Measurements from ENCODE around the gene IL1RL1. TPM values are rescaled to one million over a fixed set of nuclear protein-coding genes. Genes with fewer than 3 reads are reported as not detected.

Gene IL1RL1
- polyA plus RNA-seq, 2 of the 4 experiments (the other 2 are of a cell fraction): 0.04 to 0.84 TPM

DNA sequence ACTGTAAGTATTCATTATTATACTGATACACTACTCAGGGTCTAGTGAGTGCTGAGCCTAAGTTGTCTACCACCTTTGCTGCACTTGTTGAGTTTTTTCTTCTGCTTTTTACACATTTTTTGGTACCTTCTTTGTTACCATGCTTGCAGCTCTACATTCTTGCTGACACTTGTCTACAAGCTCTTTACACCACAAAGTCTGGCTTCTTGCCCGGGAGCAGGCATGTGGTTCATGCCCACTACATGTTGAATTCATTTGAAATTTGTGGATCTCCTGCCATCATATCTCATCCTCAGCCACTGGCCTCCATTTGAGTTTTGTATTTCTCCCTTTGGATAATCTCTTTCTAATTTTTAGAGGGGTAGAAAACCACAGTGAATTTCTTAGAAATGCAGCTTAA lies 74.2 kb downstream of the IL1RL1 start:
- DNase-seq (ENCODE audit: low read depth in 1 of 2, low spot score in 1 of 2) (no peak), ATAC-seq (no peak), FAIRE-seq (no peak)
- Histone ChIP-seq H3K9me3 (peaks cover 10% of the 10 kb centered on the region; the same call in 2 of the 3 replicates), H3K4me2 (no peak overlapping the region), H3K4me3 (no peak overlapping the region), H3K27ac (no peak overlapping the region), H3K4me1 (no peaks in the 10 kb centered on the region)
- TF ChIP-seq ZFP36 (IDR thresholded peaks at IDR 0.05; ENCODE audit: borderline replicate concordance, partially characterized antibody) (no peak), RNF2 (IDR thresholded peaks at IDR 0.05; ENCODE audit: borderline replicate concordance, low read depth) (no peak), ZNF302 (CRISPR knock-in tag; IDR thresholded peaks at IDR 0.05) (no peak), HEYL (CRISPR knock-in tag; IDR thresholded peaks at IDR 0.05) (no peak), RARB (CRISPR knock-in tag; IDR thresholded peaks at IDR 0.05) (no peak), RCOR1 (IDR thresholded peaks at IDR 0.05; ENCODE audit: low read depth, low read length) (no peak), NR3C1 (IDR thresholded peaks at IDR 0.05) (no peak), FOXS1 (CRISPR knock-in tag; IDR thresholded peaks at IDR 0.05) (no peak), ZC3H11A (IDR thresholded peaks at IDR 0.05) (no peak), HOXB5 (CRISPR knock-in tag; IDR thresholded peaks at IDR 0.05) (no peak), SREBF2 (IDR thresholded peaks at IDR 0.05) (no peak), POLR2AphosphoS2 (conservative IDR thresholded peaks at IDR 0.05; ENCODE audit: low read length) (no peak), HOXA7 (CRISPR knock-in tag; IDR thresholded peaks at IDR 0.05) (no peak), GATA3 (IDR thresholded peaks at IDR 0.05; ENCODE audit: borderline replicate concordance) (no peak)
- TF ChIP-seq, protein P1, sequence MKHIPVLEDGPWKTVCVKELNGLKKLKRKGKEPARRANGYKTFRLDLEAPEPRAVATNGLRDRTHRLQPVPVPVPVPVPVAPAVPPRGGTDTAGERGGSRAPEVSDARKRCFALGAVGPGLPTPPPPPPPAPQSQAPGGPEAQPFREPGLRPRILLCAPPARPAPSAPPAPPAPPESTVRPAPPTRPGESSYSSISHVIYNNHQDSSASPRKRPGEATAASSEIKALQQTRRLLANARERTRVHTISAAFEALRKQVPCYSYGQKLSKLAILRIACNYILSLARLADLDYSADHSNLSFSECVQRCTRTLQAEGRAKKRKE (CRISPR knock-in tag; IDR thresholded peaks at IDR 0.05; ENCODE audit: low read depth): no peak
- TF ChIP-seq, protein P2, sequence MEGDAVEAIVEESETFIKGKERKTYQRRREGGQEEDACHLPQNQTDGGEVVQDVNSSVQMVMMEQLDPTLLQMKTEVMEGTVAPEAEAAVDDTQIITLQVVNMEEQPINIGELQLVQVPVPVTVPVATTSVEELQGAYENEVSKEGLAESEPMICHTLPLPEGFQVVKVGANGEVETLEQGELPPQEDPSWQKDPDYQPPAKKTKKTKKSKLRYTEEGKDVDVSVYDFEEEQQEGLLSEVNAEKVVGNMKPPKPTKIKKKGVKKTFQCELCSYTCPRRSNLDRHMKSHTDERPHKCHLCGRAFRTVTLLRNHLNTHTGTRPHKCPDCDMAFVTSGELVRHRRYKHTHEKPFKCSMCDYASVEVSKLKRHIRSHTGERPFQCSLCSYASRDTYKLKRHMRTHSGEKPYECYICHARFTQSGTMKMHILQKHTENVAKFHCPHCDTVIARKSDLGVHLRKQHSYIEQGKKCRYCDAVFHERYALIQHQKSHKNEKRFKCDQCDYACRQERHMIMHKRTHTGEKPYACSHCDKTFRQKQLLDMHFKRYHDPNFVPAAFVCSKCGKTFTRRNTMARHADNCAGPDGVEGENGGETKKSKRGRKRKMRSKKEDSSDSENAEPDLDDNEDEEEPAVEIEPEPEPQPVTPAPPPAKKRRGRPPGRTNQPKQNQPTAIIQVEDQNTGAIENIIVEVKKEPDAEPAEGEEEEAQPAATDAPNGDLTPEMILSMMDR (IDR thresholded peaks at IDR 0.05): no peak
- TF ChIP-seq, protein P3, sequence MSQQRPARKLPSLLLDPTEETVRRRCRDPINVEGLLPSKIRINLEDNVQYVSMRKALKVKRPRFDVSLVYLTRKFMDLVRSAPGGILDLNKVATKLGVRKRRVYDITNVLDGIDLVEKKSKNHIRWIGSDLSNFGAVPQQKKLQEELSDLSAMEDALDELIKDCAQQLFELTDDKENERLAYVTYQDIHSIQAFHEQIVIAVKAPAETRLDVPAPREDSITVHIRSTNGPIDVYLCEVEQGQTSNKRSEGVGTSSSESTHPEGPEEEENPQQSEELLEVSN (IDR thresholded peaks at IDR 0.05; ENCODE audit: borderline replicate concordance, low read depth): no peak
- 19% methylated on average over 1 of the region's 1 CpG for WGBS (ENCODE audit: missing lambda C conversion rate)
- ChIA-PET CTCF (interaction anchor here (1.2 kb wide), 1 partner anchor 29 kb away, joined by 6 read pairs; no protein-coding TSS in a partner anchor), POLR2A (no interaction called here)

DNA sequence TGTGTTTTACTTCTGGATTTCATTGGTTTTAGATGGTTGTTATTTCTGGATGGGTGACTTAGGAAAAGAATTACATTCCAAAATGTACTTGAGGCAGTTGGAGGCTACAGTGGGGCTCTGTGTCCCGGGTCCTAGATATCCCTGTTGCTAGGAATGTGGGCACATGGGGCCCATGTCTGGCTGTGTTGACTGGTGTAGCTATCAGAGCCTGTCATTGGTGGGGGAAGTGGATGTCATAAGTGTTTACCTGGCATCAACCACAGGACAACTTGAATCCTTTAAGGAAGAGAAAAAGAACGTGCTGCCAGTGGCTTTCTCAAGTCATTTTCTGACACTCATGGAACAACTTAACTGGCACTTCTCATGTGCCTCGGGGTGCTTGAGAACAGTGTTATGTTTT lies 74.6 kb downstream of the IL1RL1 start:
- no peak overlapping the region for H3K4me2 ChIP-seq
- no peak for ATAC-seq
- no peak overlapping the region for H3K27ac ChIP-seq
- no peak for FAIRE-seq
- H3K9me3 ChIP-seq: peaks cover 10% of the 10 kb centered on the region; the same call in 2 of the 3 replicates
- no peaks in the 10 kb centered on the region for H3K4me1 ChIP-seq
- no peak overlapping the region for H3K4me3 ChIP-seq
- no peak for DNase-seq (ENCODE audit: low read depth in 1 of 2, low spot score in 1 of 2)
- POLR2A ChIA-PET: no interaction called here
- CTCF ChIA-PET: interaction anchor here (1.2 kb wide), 1 partner anchor 30 kb away, joined by 6 read pairs; no protein-coding TSS in a partner anchor
- TF ChIP-seq ZC3H11A (IDR thresholded peaks at IDR 0.05) (no peak), POLR2A (IDR thresholded peaks at IDR 0.05; ENCODE audit: low read length) (no peak), HOXB5 (CRISPR knock-in tag; IDR thresholded peaks at IDR 0.05) (no peak), CHD2 (IDR thresholded peaks at IDR 0.05; ENCODE audit: low read length, partially characterized antibody) (no peak), KDM1A (IDR thresholded peaks at IDR 0.05; ENCODE audit: low read depth) (no peak), NR3C1 (IDR thresholded peaks at IDR 0.05) (no peak), SREBF2 (IDR thresholded peaks at IDR 0.05) (no peak)
- TF ChIP-seq, protein P4, sequence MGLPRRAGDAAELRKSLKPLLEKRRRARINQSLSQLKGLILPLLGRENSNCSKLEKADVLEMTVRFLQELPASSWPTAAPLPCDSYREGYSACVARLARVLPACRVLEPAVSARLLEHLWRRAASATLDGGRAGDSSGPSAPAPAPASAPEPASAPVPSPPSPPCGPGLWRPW (IDR thresholded peaks at IDR 0.05): no peak
- TF ChIP-seq, protein P2 (IDR thresholded peaks at IDR 0.05): no peak
- TF ChIP-seq, protein P5, sequence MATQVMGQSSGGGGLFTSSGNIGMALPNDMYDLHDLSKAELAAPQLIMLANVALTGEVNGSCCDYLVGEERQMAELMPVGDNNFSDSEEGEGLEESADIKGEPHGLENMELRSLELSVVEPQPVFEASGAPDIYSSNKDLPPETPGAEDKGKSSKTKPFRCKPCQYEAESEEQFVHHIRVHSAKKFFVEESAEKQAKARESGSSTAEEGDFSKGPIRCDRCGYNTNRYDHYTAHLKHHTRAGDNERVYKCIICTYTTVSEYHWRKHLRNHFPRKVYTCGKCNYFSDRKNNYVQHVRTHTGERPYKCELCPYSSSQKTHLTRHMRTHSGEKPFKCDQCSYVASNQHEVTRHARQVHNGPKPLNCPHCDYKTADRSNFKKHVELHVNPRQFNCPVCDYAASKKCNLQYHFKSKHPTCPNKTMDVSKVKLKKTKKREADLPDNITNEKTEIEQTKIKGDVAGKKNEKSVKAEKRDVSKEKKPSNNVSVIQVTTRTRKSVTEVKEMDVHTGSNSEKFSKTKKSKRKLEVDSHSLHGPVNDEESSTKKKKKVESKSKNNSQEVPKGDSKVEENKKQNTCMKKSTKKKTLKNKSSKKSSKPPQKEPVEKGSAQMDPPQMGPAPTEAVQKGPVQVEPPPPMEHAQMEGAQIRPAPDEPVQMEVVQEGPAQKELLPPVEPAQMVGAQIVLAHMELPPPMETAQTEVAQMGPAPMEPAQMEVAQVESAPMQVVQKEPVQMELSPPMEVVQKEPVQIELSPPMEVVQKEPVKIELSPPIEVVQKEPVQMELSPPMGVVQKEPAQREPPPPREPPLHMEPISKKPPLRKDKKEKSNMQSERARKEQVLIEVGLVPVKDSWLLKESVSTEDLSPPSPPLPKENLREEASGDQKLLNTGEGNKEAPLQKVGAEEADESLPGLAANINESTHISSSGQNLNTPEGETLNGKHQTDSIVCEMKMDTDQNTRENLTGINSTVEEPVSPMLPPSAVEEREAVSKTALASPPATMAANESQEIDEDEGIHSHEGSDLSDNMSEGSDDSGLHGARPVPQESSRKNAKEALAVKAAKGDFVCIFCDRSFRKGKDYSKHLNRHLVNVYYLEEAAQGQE (IDR thresholded peaks at IDR 0.05): no peak
- TF ChIP-seq, protein P6, sequence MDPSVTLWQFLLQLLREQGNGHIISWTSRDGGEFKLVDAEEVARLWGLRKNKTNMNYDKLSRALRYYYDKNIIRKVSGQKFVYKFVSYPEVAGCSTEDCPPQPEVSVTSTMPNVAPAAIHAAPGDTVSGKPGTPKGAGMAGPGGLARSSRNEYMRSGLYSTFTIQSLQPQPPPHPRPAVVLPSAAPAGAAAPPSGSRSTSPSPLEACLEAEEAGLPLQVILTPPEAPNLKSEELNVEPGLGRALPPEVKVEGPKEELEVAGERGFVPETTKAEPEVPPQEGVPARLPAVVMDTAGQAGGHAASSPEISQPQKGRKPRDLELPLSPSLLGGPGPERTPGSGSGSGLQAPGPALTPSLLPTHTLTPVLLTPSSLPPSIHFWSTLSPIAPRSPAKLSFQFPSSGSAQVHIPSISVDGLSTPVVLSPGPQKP (IDR thresholded peaks at IDR 0.05; ENCODE audit: low read depth, low read length): no peak
- WGBS (ENCODE audit: missing lambda C conversion rate): 25% methylated on average over 3 of the region's 3 CpGs
